Measurements from ENCODE around the gene CCDC112.

- TF ChIP-seq CTCF (IDR thresholded peaks at IDR 0.05; ENCODE audit: low read length) (no peak), EZH2 (IDR thresholded peaks at IDR 0.05; ENCODE audit: borderline replicate concordance, low read length) (no peak)
Measured at GRCh38 chr5:115237066-115237465, 59.4 kb downstream of the CCDC112 start.
